H9 (cell line): Measurements from ENCODE around the gene BICDL2. TPM values are rescaled to one million over a fixed set of nuclear protein-coding genes. Genes with fewer than 3 reads are reported as not detected.

Experiments used
- DNase-seq: peaks from one replicate; pipeline ENCODE4 v3.0.0-alpha.2; 2017
- H2AFZ ChIP-seq: one replicate; pipeline ENCODE4 v1.6.1; 2013; ENCODE audit warnings: mild to moderate bottlenecking, low read length, control low read depth, moderate library complexity
- H2AK5ac ChIP-seq: 2 replicates; pipeline ENCODE4 v1.6.1; 2013; ENCODE audit warnings: low read length, control low read depth, mixed read lengths; ENCODE audit not compliant: insufficient read length
- H2BK120ac ChIP-seq: one replicate; pipeline ENCODE4 v1.6.1; 2013; ENCODE audit warnings: low read depth, mild to moderate bottlenecking, low read length, control low read depth, inconsistent platforms; ENCODE audit not compliant: poor library complexity, severe bottlenecking
- H2BK12ac ChIP-seq: 2 replicates; pipeline ENCODE4 v1.6.1; 2013; ENCODE audit warnings: low read length, control low read depth, mixed read lengths, low read depth; ENCODE audit not compliant: insufficient read length
- H2BK15ac ChIP-seq: 2 replicates; pipeline ENCODE4 v1.6.1; 2013; ENCODE audit warnings: low read depth, low read length, control low read depth
- H2BK20ac ChIP-seq: one replicate; pipeline ENCODE4 v1.6.1; 2013; ENCODE audit warnings: low read depth, mild to moderate bottlenecking, low read length, control low read depth, inconsistent platforms; ENCODE audit not compliant: poor library complexity, severe bottlenecking
- H2BK5ac ChIP-seq: 2 replicates; pipeline ENCODE4 v1.6.1; 2013; ENCODE audit warnings: low read length, control low read depth, mixed read lengths; ENCODE audit not compliant: insufficient read length
- H3K14ac ChIP-seq: 2 replicates; pipeline ENCODE4 v1.6.1; 2013; ENCODE audit warnings: low read length, control low read depth; ENCODE audit not compliant: insufficient read depth
- H3K18ac ChIP-seq: 2 replicates; pipeline ENCODE4 v1.6.1; 2013; ENCODE audit warnings: low read depth, mild to moderate bottlenecking, mixed read lengths, low read length, control low read depth; ENCODE audit not compliant: insufficient read length
- H3K23ac ChIP-seq: 2 replicates; pipeline ENCODE4 v1.6.1; 2013; ENCODE audit warnings: low read length, control low read depth, mixed read lengths, low read depth; ENCODE audit not compliant: insufficient read length
- H3K23me2 ChIP-seq: 2 replicates; pipeline ENCODE4 v1.6.1; 2013; ENCODE audit warnings: low read depth, mild to moderate bottlenecking, mixed read lengths, low read length, control low read depth; ENCODE audit not compliant: insufficient read length, poor library complexity, severe bottlenecking
- H3K27ac ChIP-seq: 2 replicates; pipeline ENCODE4 v1.5.1; 2013; ENCODE audit warnings: low read length, control low read depth, mixed read lengths, low read depth; ENCODE audit not compliant: insufficient read length
- H3K27me3 ChIP-seq: 2 replicates; pipeline ENCODE4 v1.6.1; 2013; ENCODE audit warnings: low read length, control low read depth, inconsistent platforms; ENCODE audit not compliant: insufficient read depth
- H3K4ac ChIP-seq: 2 replicates; pipeline ENCODE4 v1.6.1; 2013; ENCODE audit warnings: low read depth, mild to moderate bottlenecking, control low read depth, inconsistent platforms, low read length, moderate library complexity
- H3K4me1 ChIP-seq: 2 replicates; pipeline ENCODE4 v1.6.1; 2013; ENCODE audit warnings: low read length, control low read depth, inconsistent platforms; ENCODE audit not compliant: insufficient read depth
- H3K4me2 ChIP-seq: 2 replicates; pipeline ENCODE4 v1.6.1; 2013; ENCODE audit warnings: low read length, control low read depth, mixed read lengths; ENCODE audit not compliant: insufficient read length, insufficient read depth
- H3K56ac ChIP-seq: 2 replicates; pipeline ENCODE4 v1.6.1; 2013; ENCODE audit warnings: low read depth, mild to moderate bottlenecking, mixed read lengths, low read length, control low read depth; ENCODE audit not compliant: insufficient read length
- H3K79me1 ChIP-seq: 2 replicates; pipeline ENCODE4 v1.6.1; 2013; ENCODE audit warnings: low read depth, mild to moderate bottlenecking, moderate library complexity, low read length, control low read depth, inconsistent platforms; ENCODE audit not compliant: insufficient read depth, poor library complexity, severe bottlenecking
- H3K79me2 ChIP-seq: 2 replicates; pipeline ENCODE4 v1.6.1; 2013; ENCODE audit warnings: low read length, control low read depth, inconsistent platforms; ENCODE audit not compliant: insufficient read depth
- H3K9ac ChIP-seq: 2 replicates; pipeline ENCODE4 v1.6.1; 2013; ENCODE audit warnings: low read length, control low read depth, mixed read lengths; ENCODE audit not compliant: insufficient read length; ENCODE audit errors: extremely low read depth
- H3K9me3 ChIP-seq: one replicate; pipeline ENCODE4 v1.6.1; 2013; ENCODE audit warnings: low read depth, low read length, inconsistent platforms; ENCODE audit not compliant: control insufficient read depth
- H3T11ph ChIP-seq: one replicate; pipeline ENCODE4 v1.6.1; 2013; ENCODE audit warnings: mild to moderate bottlenecking, low read length, control low read depth, inconsistent platforms
- H4K20me1 ChIP-seq: one replicate; pipeline ENCODE4 v1.6.1; 2013; ENCODE audit not compliant: control insufficient read depth, insufficient read length, insufficient read depth
- H4K5ac ChIP-seq: 2 replicates; pipeline ENCODE4 v1.6.1; 2013; ENCODE audit warnings: low read depth, mild to moderate bottlenecking, mixed read lengths, low read length, control low read depth; ENCODE audit not compliant: insufficient read length
- H4K8ac ChIP-seq: replicated peaks from 2 replicates; pipeline ENCODE4 v1.6.1; 2013; ENCODE audit warnings: low read length, control low read depth, mixed read lengths, low read depth; ENCODE audit not compliant: insufficient read length
- H4K91ac ChIP-seq: 2 replicates; pipeline ENCODE4 v1.6.1; 2013; ENCODE audit warnings: low read depth, mild to moderate bottlenecking, moderate library complexity, mixed read lengths, low read length, control low read depth; ENCODE audit not compliant: insufficient read length
- H3K27ac Mint-ChIP-seq, 3 experiments: 2 replicates in 2 of 3; 3 replicates in 1 of 3; pipeline ENCODE4 v1.8.0; 2020 to 2021; ENCODE audit warnings: mixed read lengths in 3 of 3, mild to moderate bottlenecking in 1 of 3, moderate library complexity in 1 of 3
- H3K27me3 Mint-ChIP-seq: 2 replicates; pipeline ENCODE4 v1.8.0; 2021; ENCODE audit warnings: low read depth, mild to moderate bottlenecking, moderate library complexity, mixed read lengths
- H3K36me3 Mint-ChIP-seq, 3 experiments: 2 replicates in 2 of 3; 3 replicates in 1 of 3; pipeline ENCODE4 v1.8.0; 2020 to 2021; ENCODE audit warnings: low read depth in 3 of 3, mixed read lengths in 3 of 3; ENCODE audit not compliant: insufficient read depth in 1 of 3
- H3K4me1 Mint-ChIP-seq, 2 experiments: 2 replicates each; pipeline ENCODE4 v1.8.0; 2020; ENCODE audit warnings: mixed read lengths in 2 of 2
- H3K4me3 Mint-ChIP-seq, 2 experiments: 2 replicates in 1 of 2; 3 replicates in 1 of 2; pipeline ENCODE4 v1.8.0; 2020 to 2021; ENCODE audit warnings: mild to moderate bottlenecking in 2 of 2, mixed read lengths in 2 of 2, moderate library complexity in 1 of 2
- H3K9me3 Mint-ChIP-seq, 2 experiments: 2 replicates in 1 of 2; 3 replicates in 1 of 2; pipeline ENCODE4 v1.8.0; 2020; ENCODE audit warnings: mild to moderate bottlenecking in 2 of 2, mixed read lengths in 2 of 2, moderate library complexity in 1 of 2
- WGBS: extraction: QIAGEN DNeasy Blood & Tissue Kit; methylation state at CpG from one replicate; pipeline ENCODE4 v1.1.7; 2013; ENCODE audit warnings: missing lambda C conversion rate, low lambda C conversion rate, mixed read lengths; ENCODE audit not compliant: insufficient read length; ENCODE audit errors: extremely low coverage; 5-methylcytosine and 5-hydroxymethylcytosine counted together
- total RNA-seq: library from RNA; stranded (reverse); gene quantifications from 2 replicates; pipeline ENCODE4 v1.2.1, GENCODE V29; 2021
- TF ChIP-seq, protein P1 (sequence below): fragments of 200-600 bp; sonication (generic); conservative IDR thresholded peaks from 3 replicates; pipeline ENCODE4 v1.8.0; 2021; ENCODE audit warnings: antibody characterized with exemption, mild to moderate bottlenecking

Gene BICDL2
- total RNA-seq, 1 experiment from 2014 or later: 13.5 TPM

DNA sequence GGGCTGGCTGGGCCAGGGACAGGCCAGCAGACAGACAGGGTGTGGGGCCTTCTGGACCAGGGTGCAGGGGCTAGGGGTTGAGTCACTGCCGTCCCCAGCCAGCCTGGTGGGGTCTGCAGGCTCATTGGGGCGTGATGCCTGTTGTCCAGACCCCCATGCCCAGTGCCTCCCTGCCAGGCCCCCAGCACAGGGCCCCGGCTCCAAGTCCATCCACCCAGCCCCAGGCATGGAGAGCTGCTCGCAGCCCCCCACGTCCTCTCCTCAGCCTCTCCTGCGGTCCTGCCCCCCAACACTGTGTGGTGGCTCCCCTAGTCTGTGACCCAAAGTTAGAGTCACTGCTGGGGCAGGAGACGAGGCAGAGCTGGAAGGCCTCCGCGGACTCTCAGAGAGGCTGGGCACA, 49.5 kb downstream of the BICDL2 start:
- TF ChIP-seq, protein P1, sequence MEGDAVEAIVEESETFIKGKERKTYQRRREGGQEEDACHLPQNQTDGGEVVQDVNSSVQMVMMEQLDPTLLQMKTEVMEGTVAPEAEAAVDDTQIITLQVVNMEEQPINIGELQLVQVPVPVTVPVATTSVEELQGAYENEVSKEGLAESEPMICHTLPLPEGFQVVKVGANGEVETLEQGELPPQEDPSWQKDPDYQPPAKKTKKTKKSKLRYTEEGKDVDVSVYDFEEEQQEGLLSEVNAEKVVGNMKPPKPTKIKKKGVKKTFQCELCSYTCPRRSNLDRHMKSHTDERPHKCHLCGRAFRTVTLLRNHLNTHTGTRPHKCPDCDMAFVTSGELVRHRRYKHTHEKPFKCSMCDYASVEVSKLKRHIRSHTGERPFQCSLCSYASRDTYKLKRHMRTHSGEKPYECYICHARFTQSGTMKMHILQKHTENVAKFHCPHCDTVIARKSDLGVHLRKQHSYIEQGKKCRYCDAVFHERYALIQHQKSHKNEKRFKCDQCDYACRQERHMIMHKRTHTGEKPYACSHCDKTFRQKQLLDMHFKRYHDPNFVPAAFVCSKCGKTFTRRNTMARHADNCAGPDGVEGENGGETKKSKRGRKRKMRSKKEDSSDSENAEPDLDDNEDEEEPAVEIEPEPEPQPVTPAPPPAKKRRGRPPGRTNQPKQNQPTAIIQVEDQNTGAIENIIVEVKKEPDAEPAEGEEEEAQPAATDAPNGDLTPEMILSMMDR: no peak
- H3K4me2 ChIP-seq: no peak overlapping the region
- no peak overlapping the region for H3K23ac ChIP-seq
- no peak overlapping the region for H3K27ac Mint-ChIP-seq
- H3K23me2 ChIP-seq: no peaks in the 10 kb centered on the region
- H4K20me1 ChIP-seq: no peaks in the 10 kb centered on the region
- H3K27me3 ChIP-seq: no peaks in the 10 kb centered on the region
- no peak overlapping the region for H2BK120ac ChIP-seq
- H3K79me2 ChIP-seq: no peaks in the 10 kb centered on the region
- H4K91ac ChIP-seq: no peak overlapping the region
- H3K4me3 Mint-ChIP-seq: no peak overlapping the region
- no peaks in the 10 kb centered on the region for H3K79me1 ChIP-seq
- no peaks in the 10 kb centered on the region for H3K9me3 Mint-ChIP-seq
- H3K27me3 Mint-ChIP-seq: peaks cover 10% of the 10 kb centered on the region
- peak overlapping the region; percentile 17; the same call in 1 of the 2 replicates for H3K14ac ChIP-seq
- no peak overlapping the region for H3K9ac ChIP-seq
- no peak overlapping the region for H3T11ph ChIP-seq
- no peak overlapping the region for H2BK15ac ChIP-seq
- no peak overlapping the region for H2BK20ac ChIP-seq
- H2AK5ac ChIP-seq: no peak overlapping the region
- H4K5ac ChIP-seq: no peak overlapping the region
- H3K27ac ChIP-seq: no peak overlapping the region
- peaks cover 17 to 50% of the 10 kb centered on the region in 2 experiments for H3K4me1 Mint-ChIP-seq
- no CpG with 5 or more reads among the region's 9 CpGs for WGBS
- H3K4ac ChIP-seq: no peak overlapping the region
- H2BK5ac ChIP-seq: no peak overlapping the region
- no peak overlapping the region for H2AFZ ChIP-seq
- no peak overlapping the region for H4K8ac ChIP-seq
- no peak for DNase-seq
- H3K18ac ChIP-seq: no peak overlapping the region
- no peak overlapping the region for H3K56ac ChIP-seq
- no peaks in the 10 kb centered on the region; the same call in 1 of the 2 replicates for H3K4me1 ChIP-seq
- no peak overlapping the region for H2BK12ac ChIP-seq
- no peaks in the 10 kb centered on the region for H3K36me3 Mint-ChIP-seq
- no peaks in the 10 kb centered on the region for H3K9me3 ChIP-seq
